Measurements from ENCODE around the gene STAP1. TPM values are rescaled to one million over a fixed set of nuclear protein-coding genes. Genes with fewer than 3 reads are reported as not detected.

The STAP1 gene
- polyA plus RNA-seq, 1 donor from 2014 or later = not detected

GRCh38 chr4:67638136-67638535 lies 79.6 kb downstream of the STAP1 start:
- TF ChIP-seq SMC3 (conservative IDR thresholded peaks at IDR 0.05; ENCODE audit: poor library complexity) = no peak
- no peak for TF ChIP-seq TAF1 (IDR thresholded peaks at IDR 0.05; ENCODE audit: low read depth)
- no peak for TF ChIP-seq CTCF (IDR thresholded peaks at IDR 0.05; ENCODE audit: poor library complexity, severe bottlenecking)
- no peak for TF ChIP-seq REST (IDR thresholded peaks at IDR 0.05; ENCODE audit: borderline replicate concordance)
- TF ChIP-seq EP300 (conservative IDR thresholded peaks at IDR 0.05; ENCODE audit: poor library complexity, severe bottlenecking) = no peak
- TF ChIP-seq MXI1 (conservative IDR thresholded peaks at IDR 0.05; ENCODE audit: poor library complexity, severe bottlenecking) = no peak
- TF ChIP-seq RAD21 (conservative IDR thresholded peaks at IDR 0.05) = no peak
- Histone ChIP-seq H4K20me1 (ENCODE audit: insufficient read depth) (no peaks in the 10 kb centered on the region), H2AFZ (ENCODE audit: low read depth, low read length) (no peak overlapping the region), H3K9ac (ENCODE audit: low read length) (no peak overlapping the region), H3K27me3 (ENCODE audit: insufficient read depth, low read depth, low read length) (no peaks in the 10 kb centered on the region), H3K4me2 (ENCODE audit: low read length) (no peak overlapping the region), H3K36me3 (ENCODE audit: insufficient read depth, low read length) (peaks cover 19% of the 10 kb centered on the region), H3K9me3 (ENCODE audit: low read length) (no peaks in the 10 kb centered on the region), H3K9me2 (ENCODE audit: insufficient read depth, low read length) (no peaks in the 10 kb centered on the region), H3K79me2 (replicated peaks; ENCODE audit: insufficient read depth, low read length) (no peaks in the 10 kb centered on the region), H3K27ac (ENCODE audit: low read length) (no peak overlapping the region), H3F3A (ENCODE audit: insufficient read depth, low read length, poor library complexity, severe bottlenecking) (no peaks in the 10 kb centered on the region), H3K4me3 (ENCODE audit: low read length) (no peak overlapping the region)

GRCh38 chr4:67651536-67651935 lies 93.0 kb downstream of the STAP1 start:
- no peaks in the 10 kb centered on the region for H3K79me2 ChIP-seq (replicated peaks; ENCODE audit: insufficient read depth, low read length)
- H3K27ac ChIP-seq (ENCODE audit: low read length) = no peak overlapping the region
- H3K9ac ChIP-seq (ENCODE audit: low read length) = no peak overlapping the region
- no peak overlapping the region for H3K4me2 ChIP-seq (ENCODE audit: low read length)
- H3K4me3 ChIP-seq (ENCODE audit: low read length) = no peak overlapping the region
- no peaks in the 10 kb centered on the region for H3K9me2 ChIP-seq (ENCODE audit: insufficient read depth, low read length)
- no peaks in the 10 kb centered on the region for H3K9me3 ChIP-seq (ENCODE audit: low read length)
- no peak for TF ChIP-seq RAD21 (conservative IDR thresholded peaks at IDR 0.05)
- TF ChIP-seq TAF1 (IDR thresholded peaks at IDR 0.05; ENCODE audit: low read depth) = no peak
- TF ChIP-seq SMC3 (conservative IDR thresholded peaks at IDR 0.05; ENCODE audit: poor library complexity) = no peak
- TF ChIP-seq POLR2AphosphoS5 (IDR thresholded peaks at IDR 0.05) = no peak
- no peak for TF ChIP-seq REST (IDR thresholded peaks at IDR 0.05; ENCODE audit: borderline replicate concordance)
- TF ChIP-seq CTCF (IDR thresholded peaks at IDR 0.05; ENCODE audit: poor library complexity, severe bottlenecking) = no peak
- TF ChIP-seq MXI1 (conservative IDR thresholded peaks at IDR 0.05; ENCODE audit: poor library complexity, severe bottlenecking) = no peak
- TF ChIP-seq EP300 (conservative IDR thresholded peaks at IDR 0.05; ENCODE audit: poor library complexity, severe bottlenecking) = no peak
- TF ChIP-seq EZH2 (IDR thresholded peaks at IDR 0.05; ENCODE audit: borderline replicate concordance, insufficient read depth, low read length, poor library complexity, severe bottlenecking) = no peak
- H3K36me3 ChIP-seq (ENCODE audit: insufficient read depth, low read length) = no peaks in the 10 kb centered on the region
- no peaks in the 10 kb centered on the region for H3F3A ChIP-seq (ENCODE audit: insufficient read depth, low read length, poor library complexity, severe bottlenecking)
- no peaks in the 10 kb centered on the region for H4K20me1 ChIP-seq (ENCODE audit: insufficient read depth)
- H2AFZ ChIP-seq (ENCODE audit: low read depth, low read length) = no peak overlapping the region
- no peaks in the 10 kb centered on the region for H3K27me3 ChIP-seq (ENCODE audit: insufficient read depth, low read depth, low read length)

All from neural cell (in vitro differentiated cells).